ENCODE data around the gene NEK8.

Gene NEK8

GRCh38 chr17:28740406-28741357, 12.1 kb downstream of the NEK8 start:
- no peak for TF ChIP-seq PPARA (CRISPR knock-in tag; IDR thresholded peaks at IDR 0.05; ENCODE audit: borderline replicate concordance)
- TF ChIP-seq TSHZ2 (CRISPR knock-in tag; IDR thresholded peaks at IDR 0.05), result no peak
- no peak for TF ChIP-seq ESRRG (CRISPR knock-in tag; IDR thresholded peaks at IDR 0.05)
- TF ChIP-seq OSR1 (CRISPR knock-in tag; IDR thresholded peaks at IDR 0.05), result no peak
- TF ChIP-seq TCF4 (CRISPR knock-in tag; IDR thresholded peaks at IDR 0.05; ENCODE audit: borderline replicate concordance), result no peak
- no peak for TF ChIP-seq ZFP3 (CRISPR knock-in tag; IDR thresholded peaks at IDR 0.05)
- TF ChIP-seq PATZ1 (CRISPR knock-in tag; IDR thresholded peaks at IDR 0.05; ENCODE audit: borderline replicate concordance), result no peak
- no peak for ATAC-seq

- ATAC-seq, result no peak
- TF ChIP-seq TCF4 (CRISPR knock-in tag; IDR thresholded peaks at IDR 0.05; ENCODE audit: borderline replicate concordance) (no peak), CSDC2 (CRISPR knock-in tag; IDR thresholded peaks at IDR 0.05) (no peak), ZNF8 (CRISPR knock-in tag; IDR thresholded peaks at IDR 0.05) (no peak), GLIS3 (CRISPR knock-in tag; IDR thresholded peaks at IDR 0.05) (no peak), SNAI2 (CRISPR knock-in tag; IDR thresholded peaks at IDR 0.05) (no peak), BACH2 (CRISPR knock-in tag; IDR thresholded peaks at IDR 0.05; ENCODE audit: borderline replicate concordance) (no peak), ISL1 (CRISPR knock-in tag; IDR thresholded peaks at IDR 0.05) (no peak), ZNF70 (CRISPR knock-in tag; IDR thresholded peaks at IDR 0.05) (no peak), OSR1 (CRISPR knock-in tag; IDR thresholded peaks at IDR 0.05) (no peak), PPARA (CRISPR knock-in tag; IDR thresholded peaks at IDR 0.05; ENCODE audit: borderline replicate concordance) (no peak), ZC3H10 (CRISPR knock-in tag; IDR thresholded peaks at IDR 0.05) (no peak), ESRRG (CRISPR knock-in tag; IDR thresholded peaks at IDR 0.05) (no peak)
Measured at GRCh38 chr17:28741358-28742349, 13.1 kb downstream of the NEK8 start.

GRCh38 chr17:28743243-28744103, 14.9 kb downstream of the NEK8 start, which contains the start of gene TRAF4:
Gene TRAF4, plus strand, starts transcription at chr17:28744011. Its CDS starts 102 bp downstream, at chr17:28744113.
- no peak for TF ChIP-seq ZFP30 (CRISPR knock-in tag; IDR thresholded peaks at IDR 0.05)
- peak; percentile 5; the same call in 1 of the 2 replicates for TF ChIP-seq TSHZ2 (CRISPR knock-in tag; IDR thresholded peaks at IDR 0.05)
- no peak for TF ChIP-seq ZFP3 (CRISPR knock-in tag; IDR thresholded peaks at IDR 0.05)
- TF ChIP-seq PATZ1 (CRISPR knock-in tag; IDR thresholded peaks at IDR 0.05; ENCODE audit: borderline replicate concordance), result peak; percentile 83; the same call in 1 of the 2 replicates
- TF ChIP-seq TOX (CRISPR knock-in tag; IDR thresholded peaks at IDR 0.05; ENCODE audit: borderline replicate concordance), result no peak
- peak; percentile 76 for ATAC-seq
